NCI-H748 treated with DMSO at 0.1 percent for 48 hours (cell line): Measurements from ENCODE around the gene ISM1.

Source experiments
- DNase-seq: peaks from one replicate; lab custom pipeline; 2025; lab: John Stamatoyannopoulos, UW

Gene ISM1

GRCh38 chr20:13283869-13284829 lies 63.1 kb downstream of the ISM1 start:
- no peak for DNase-seq

- DNase-seq, result no peak
Measured at GRCh38 chr20:13284830-13285229, 63.8 kb downstream of the ISM1 start.

- DNase-seq, result no peak
Measured at GRCh38 chr20:13285408-13285807, 64.3 kb downstream of the ISM1 start.

GRCh38 chr20:13286052-13286451 lies 65.0 kb downstream of the ISM1 start:
- DNase-seq, result no peak

GRCh38 chr20:13286607-13287006 lies 65.5 kb downstream of the ISM1 start:
- DNase-seq, result no peak

- DNase-seq, result no peak
Measured at GRCh38 chr20:13288357-13288756, 67.3 kb downstream of the ISM1 start.

- no peak for DNase-seq
Measured at GRCh38 chr20:13289031-13289430, 68.0 kb downstream of the ISM1 start.

GRCh38 chr20:13290724-13291123 lies 69.7 kb downstream of the ISM1 start:
- no peak for DNase-seq

GRCh38 chr20:13291157-13291556 lies 70.1 kb downstream of the ISM1 start:
- DNase-seq, result no peak

GRCh38 chr20:13292201-13292885 lies 71.3 kb downstream of the ISM1 start:
- DNase-seq, result no peak

GRCh38 chr20:13294522-13294921 lies 73.4 kb downstream of the ISM1 start:
- no peak for DNase-seq

GRCh38 chr20:13295637-13296036 lies 74.6 kb downstream of the ISM1 start:
- DNase-seq, result no peak

GRCh38 chr20:13296070-13296469 lies 75.0 kb downstream of the ISM1 start:
- no peak for DNase-seq

- no peak for DNase-seq
Measured at GRCh38 chr20:13297147-13297899, 76.2 kb downstream of the ISM1 start.

GRCh38 chr20:13298692-13299373 lies 77.8 kb downstream of the ISM1 start:
- DNase-seq, result no peak

- no peak for DNase-seq
Measured at GRCh38 chr20:13299401-13299800, 78.3 kb downstream of the ISM1 start.

- no peak for DNase-seq
Measured at GRCh38 chr20:13301596-13301995, 80.5 kb downstream of the ISM1 start.

- peak; percentile 62 for DNase-seq
Measured at GRCh38 chr20:13302647-13303450, 81.8 kb downstream of the ISM1 start.

GRCh38 chr20:13305284-13305683 lies 84.2 kb downstream of the ISM1 start:
- DNase-seq, result no peak

- DNase-seq, result no peak
Measured at GRCh38 chr20:13307562-13308163, 86.6 kb downstream of the ISM1 start.

- no peak for DNase-seq
Measured at GRCh38 chr20:13312300-13312699, 91.2 kb downstream of the ISM1 start.
